ENCODE data around the gene TYW5. TPM values are rescaled to one million over a fixed set of nuclear protein-coding genes. Genes with fewer than 3 reads are reported as not detected.

TYW5 gene
- total RNA-seq, 4 donors from 2014 or later = 7.4 to 18.8 (median 14.6) TPM

DNA sequence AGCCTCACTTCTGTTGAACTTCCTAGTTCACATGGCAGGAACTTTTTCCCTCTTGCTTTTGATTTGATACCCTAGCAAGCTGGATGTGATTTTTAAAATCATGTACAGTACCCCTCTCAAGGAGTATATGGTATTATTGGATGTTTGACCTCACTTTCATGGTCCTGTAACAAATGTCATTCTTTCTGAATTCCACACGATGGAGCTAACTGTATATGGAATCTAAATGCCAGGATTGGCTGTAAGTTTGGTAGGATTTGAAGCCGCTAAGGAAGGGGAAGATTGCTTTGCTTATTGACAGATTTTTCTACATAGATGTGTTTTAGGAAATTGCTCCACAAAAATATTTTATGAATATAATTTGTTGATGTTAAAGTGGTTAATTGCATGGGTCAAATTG, 18.4 kb upstream of the TYW5 start:
- no peak for DNase-seq
- Histone ChIP-seq H3K27me3 (no peaks in the 10 kb centered on the region), H3K4me1 (peaks cover 0 to 4% (median 0%) of the 10 kb centered on the region in 4 donors)

DNA sequence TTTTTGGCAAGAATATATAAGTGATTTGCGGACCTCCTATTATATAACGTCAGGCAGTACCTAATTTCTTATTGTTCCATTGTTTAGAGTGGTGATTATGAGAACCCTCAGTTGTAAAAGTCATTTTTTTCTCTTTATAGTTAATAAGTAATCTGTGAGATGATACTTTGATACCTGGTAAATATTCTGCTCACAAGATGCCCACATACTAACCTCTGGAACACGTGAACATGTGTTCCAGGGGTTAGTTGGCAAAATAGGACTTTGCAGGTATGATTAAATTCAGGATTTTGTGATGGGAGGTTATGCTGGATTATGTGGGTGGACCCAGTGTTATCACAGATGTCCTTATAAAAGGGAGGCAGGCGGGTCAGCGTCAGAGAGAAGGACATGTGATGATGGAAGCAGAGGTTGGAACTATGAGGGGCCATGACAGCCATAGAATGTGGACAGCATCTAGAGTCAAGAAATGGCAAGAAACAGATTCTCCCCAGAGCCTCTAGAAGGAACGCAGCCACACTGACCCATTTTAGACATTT, 16.9 kb upstream of the TYW5 start:
- TF ChIP-seq CTCF (IDR thresholded peaks at IDR 0.05) = no peak
- TF ChIP-seq POLR2A (IDR thresholded peaks at IDR 0.05) = no peak
- Histone ChIP-seq H3K27me3 (no peaks in the 10 kb centered on the region), H3K36me3 (peaks cover 0 to 9% (median 0%) of the 10 kb centered on the region in 3 donors), H3K4me1 (peaks cover 0 to 4% (median 0%) of the 10 kb centered on the region in 4 donors), H3K9me3 (no peaks in the 10 kb centered on the region), H3K4me3 (no peak overlapping the region), H3K27ac (peak overlapping the region in 1 of 4 donors; percentile 27)
- no peak for DNase-seq

More for the DNA sequence above, 18.4 kb upstream of the TYW5 start:
- Histone ChIP-seq H3K36me3 (no peaks in the 10 kb centered on the region), H3K4me3 (no peak overlapping the region), H3K9me3 (no peaks in the 10 kb centered on the region), H3K27ac (no peak overlapping the region)
- TF ChIP-seq POLR2A (IDR thresholded peaks at IDR 0.05) (no peak), CTCF (IDR thresholded peaks at IDR 0.05) (peak in 4 of 6 experiments; percentile 30 to 81 (median 68))

DNA sequence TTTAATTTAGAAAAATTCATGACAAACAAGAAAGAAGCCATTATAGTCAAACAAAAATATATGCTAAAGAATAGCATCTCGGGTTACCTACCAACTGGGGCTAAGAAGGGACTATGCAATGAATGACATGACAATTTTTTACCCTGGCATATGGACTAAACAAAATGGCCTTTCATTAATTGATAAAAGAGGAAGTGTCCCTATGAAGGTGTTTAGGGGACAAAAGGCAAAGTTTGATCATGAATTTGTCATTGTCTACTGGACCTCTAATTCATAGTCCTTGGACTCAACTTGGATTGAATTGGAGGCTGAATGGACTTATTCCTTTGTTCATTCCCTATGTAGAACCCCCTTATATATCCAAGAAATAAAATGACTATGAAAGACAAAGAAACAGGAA, 12.8 kb upstream of the TYW5 start:
- Histone ChIP-seq H3K27me3 (no peaks in the 10 kb centered on the region), H3K4me3 (no peak overlapping the region), H3K36me3 (peaks cover 0 to 48% (median 0%) of the 10 kb centered on the region in 3 donors), H3K27ac (no peak overlapping the region), H3K9me3 (no peaks in the 10 kb centered on the region), H3K4me1 (peaks cover 0 to 4% (median 0%) of the 10 kb centered on the region in 4 donors)
- no peak for DNase-seq
- TF ChIP-seq POLR2A (IDR thresholded peaks at IDR 0.05) = no peak
- TF ChIP-seq CTCF (IDR thresholded peaks at IDR 0.05) = no peak

GRCh38 chr2:199966976-199967375, 11.7 kb upstream of the TYW5 start:
- Histone ChIP-seq H3K27me3 (no peaks in the 10 kb centered on the region), H3K9me3 (no peaks in the 10 kb centered on the region), H3K4me3 (no peak overlapping the region), H3K36me3 (peaks cover 0 to 57% (median 0%) of the 10 kb centered on the region in 3 donors), H3K27ac (no peak overlapping the region), H3K4me1 (no peaks in the 10 kb centered on the region)
- no peak for TF ChIP-seq CTCF (IDR thresholded peaks at IDR 0.05)
- TF ChIP-seq POLR2A (IDR thresholded peaks at IDR 0.05) = no peak
- no peak for DNase-seq

- no peak for DNase-seq
- peaks cover 0 to 63% (median 0%) of the 10 kb centered on the region in 3 donors for H3K36me3 ChIP-seq
- H3K4me3 ChIP-seq = no peak overlapping the region
- H3K27me3 ChIP-seq = no peaks in the 10 kb centered on the region
- no peaks in the 10 kb centered on the region for H3K9me3 ChIP-seq
- no peaks in the 10 kb centered on the region for H3K4me1 ChIP-seq
- TF ChIP-seq CTCF (IDR thresholded peaks at IDR 0.05) (no peak), POLR2A (IDR thresholded peaks at IDR 0.05) (no peak)
- H3K27ac ChIP-seq = no peak overlapping the region
Observed at GRCh38 chr2:199966405-199966804, 11.1 kb upstream of the TYW5 start.

Data from Peyer's patch (tissue), 4 donors.